HG03571 (cell line): ENCODE data around the gene TMPRSS13.
"Not testable (repeated sequence)": the region's sequence is repeated elsewhere in the genome, so short reads cannot be mapped to it uniquely, and the experiment has no call there.

Experiments used
- ATAC-seq: cut with Tn5 transposase; IDR thresholded peaks from one replicate; pipeline ENCODE4 v1.9.1; 2021; ENCODE audit not compliant: unreplicated experiment

The TMPRSS13 gene

GRCh38 chr11:117931331-117931950, 2.2 kb upstream of the TMPRSS13 start:
- ATAC-seq = no peak

DNA sequence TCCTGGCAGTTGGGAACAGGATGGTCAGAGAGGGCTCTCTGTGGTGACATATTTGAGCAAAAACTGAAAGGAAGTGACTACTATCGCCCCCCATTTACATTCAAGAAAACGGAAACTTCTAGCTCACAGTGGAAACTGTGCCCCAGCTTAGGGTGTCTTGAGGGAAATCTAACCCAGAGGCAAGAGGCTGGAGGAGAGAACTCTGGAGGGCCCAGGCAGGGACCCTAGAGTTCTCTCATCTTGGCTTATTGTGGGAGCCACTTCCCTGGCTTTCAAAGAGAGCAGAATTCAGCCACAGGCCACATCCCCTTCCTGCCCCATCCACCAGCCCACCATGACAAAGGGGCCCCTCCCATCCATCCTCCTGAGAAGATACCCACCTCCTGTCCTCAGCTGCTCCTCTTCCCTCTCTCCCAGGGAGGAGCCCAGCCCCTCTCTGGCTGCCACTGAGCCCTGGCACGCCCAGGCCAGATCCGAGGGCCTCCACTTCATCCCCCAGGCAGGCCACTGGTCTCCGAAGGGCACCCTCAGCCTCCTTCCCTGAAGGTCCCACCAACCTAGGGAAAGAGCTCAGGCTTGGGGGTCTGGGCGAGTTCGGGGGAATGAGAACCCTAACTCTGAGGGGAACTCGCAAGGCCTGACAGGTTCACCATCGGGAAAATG, 1.6 kb upstream of the TMPRSS13 start:
- ATAC-seq = no peak

DNA sequence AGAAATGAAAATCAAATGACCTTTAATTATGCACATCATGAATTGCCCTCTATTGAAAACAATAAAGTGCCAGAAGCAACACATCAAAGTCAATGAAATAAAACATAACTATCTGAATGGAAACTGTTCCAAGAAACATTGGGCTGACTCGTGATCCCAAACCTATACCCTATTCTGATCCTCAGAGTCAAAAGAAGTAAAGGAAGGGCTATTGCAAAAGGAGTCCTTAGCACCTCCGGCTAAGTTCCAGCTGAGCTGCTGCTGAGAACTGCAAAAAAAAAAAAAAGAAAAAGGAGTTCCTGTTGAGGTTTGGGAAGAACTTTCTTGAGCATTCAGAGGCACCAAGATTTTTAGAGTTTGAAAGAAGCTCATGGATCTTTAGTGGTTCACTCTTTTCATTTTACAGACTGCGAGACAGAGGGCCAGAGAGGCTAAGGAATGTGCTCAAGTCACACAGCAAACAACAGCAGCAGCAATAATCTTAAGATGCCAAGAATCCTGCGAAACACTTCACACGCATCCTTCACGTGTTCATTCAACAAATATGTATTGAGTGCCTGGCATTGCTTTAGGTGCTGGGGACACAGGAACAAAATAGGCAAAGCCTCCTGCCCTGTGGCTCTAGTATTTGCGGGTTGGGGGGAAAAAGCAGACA, 841 bp upstream of the TMPRSS13 start:
- no peak for ATAC-seq

DNA sequence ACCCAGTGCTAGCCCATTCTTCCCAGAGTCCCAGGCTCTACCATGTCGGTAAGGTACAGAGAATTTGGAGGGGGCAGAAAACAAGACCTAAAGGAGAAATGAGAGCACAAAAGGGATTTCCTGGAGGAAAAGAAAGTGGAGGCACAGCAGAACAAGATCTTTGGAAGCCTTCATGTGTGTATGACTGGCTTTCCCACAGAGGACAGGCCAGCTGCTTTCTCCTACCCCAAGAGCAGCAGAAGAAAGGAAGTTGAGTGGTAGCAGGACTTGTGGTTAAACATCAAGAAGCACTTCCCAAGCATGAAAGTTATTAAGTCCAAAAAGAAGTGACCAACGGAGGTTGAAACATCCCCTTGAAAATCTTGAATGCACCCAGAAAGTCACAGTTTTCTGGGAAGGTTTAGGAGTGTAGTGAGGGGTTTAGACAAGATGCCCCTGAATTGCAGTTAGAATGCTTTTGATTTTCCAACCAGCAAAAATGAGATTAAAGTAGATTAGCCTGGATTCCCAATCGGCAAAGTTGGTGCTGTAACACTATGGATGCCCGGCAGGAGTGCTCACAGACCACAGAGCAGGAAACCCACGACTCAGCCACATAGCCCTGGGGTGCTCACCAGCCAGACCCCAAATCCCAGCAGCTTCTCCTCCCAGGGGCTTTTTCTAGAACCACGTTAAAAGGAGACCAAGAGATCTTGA, 608 bp downstream of the TMPRSS13 start:
- no peak for ATAC-seq

GRCh38 chr11:117927926-117928325, 1.3 kb downstream of the TMPRSS13 start:
- ATAC-seq = no peak

DNA sequence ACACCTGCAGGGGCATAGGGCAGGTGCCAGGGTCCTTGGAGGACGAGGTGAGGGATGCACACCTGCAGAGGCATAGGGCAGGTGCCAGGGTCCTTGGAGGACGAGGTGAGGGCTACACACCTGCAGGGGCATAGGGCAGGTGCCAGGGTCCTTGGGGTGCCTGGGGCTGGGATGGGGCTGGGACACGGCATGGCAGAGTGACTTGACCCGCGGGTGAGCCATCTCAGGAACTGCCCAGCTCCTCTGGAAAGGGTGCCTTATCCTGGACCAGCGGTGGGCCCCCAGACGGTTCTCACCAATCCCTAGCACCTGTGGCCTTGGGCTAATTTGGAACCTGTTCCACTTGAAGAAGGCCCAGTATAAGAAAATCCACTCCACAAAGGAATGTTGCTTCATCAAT, 3.0 kb downstream of the TMPRSS13 start:
- ATAC-seq = not testable (repeated sequence)

DNA sequence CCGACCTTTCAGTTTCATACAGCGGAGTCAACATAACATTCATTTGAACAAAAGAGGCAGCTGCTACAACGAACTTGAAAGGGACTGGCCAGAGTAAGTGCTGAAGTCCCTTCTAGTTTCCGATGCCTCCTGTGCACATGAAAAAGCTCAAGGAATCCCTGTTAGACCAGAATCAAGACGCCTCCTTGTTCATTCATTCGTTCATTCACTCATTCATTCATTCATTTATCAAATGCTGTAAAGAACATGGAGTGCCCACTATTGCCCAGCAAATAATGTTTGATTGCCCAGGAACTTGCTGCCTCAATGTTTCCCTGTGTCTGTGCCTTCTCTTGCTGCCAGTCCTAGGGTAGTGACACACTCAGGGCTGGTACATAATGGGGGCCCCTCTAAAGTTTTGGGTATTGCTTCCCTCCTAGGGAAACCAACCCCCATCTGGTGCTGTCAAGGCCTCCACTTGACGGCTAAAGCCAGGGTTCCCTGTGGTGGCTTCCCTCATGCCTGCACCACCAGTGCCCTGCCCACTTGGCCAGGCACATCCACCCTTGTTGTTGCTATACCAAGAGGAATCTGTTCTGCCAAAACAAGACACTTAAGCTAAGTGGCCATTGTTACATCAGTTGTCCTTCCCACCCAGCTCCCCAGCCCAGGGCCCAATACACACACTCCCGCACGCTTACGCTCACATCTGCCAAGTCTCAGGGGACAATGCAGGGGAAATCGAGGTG, 3.8 kb downstream of the TMPRSS13 start:
- no peak for ATAC-seq

DNA sequence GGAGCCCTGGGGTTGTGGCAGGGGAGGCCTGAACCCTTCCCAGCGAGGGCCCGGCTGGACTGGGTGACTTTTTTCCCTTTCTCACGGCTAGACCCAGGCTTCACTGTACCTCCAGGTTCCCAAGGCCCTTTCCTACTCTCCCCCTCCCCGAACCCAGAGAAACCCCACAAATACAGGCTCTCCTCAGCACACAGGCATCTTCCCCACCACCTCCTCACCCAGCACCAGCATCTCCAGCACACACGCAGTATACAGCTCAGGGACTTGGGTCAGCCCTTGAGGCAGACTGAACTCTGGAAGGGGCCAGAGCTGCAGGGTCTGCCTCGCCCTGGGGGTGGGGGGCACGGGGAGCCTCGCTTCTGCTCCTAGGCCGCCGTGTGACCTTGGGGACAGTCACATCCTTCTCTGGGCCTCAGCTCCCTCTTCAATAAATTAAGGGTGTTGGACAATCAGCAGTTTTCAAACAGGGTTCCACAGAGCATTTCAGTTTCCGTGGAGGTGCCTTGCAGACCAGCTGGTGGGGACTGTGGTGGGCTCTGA, 4.5 kb downstream of the TMPRSS13 start:
- ATAC-seq = no peak

DNA sequence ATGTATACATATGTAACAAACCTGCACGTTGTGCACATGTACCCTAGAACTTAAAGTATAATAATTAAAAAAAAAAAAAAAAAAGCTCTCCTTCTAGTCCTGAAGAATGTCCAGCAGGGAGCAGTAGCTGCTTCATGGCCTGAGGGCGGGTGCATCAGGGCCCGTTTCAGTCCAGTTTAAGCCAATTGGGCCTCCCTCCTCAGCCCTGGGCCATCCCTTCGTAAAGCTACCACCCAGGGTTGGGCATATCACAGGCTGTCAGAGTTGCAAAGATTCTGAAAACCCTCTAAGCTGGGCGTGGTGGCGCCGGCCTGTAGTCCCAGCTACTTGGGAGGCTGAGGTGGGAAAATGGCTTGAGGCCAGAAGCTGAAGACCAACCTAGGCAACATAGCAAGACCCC, 5.4 kb downstream of the TMPRSS13 start:
- no peak for ATAC-seq

- no peak for ATAC-seq
Observed at GRCh38 chr11:117923275-117923674, 5.9 kb downstream of the TMPRSS13 start.

DNA sequence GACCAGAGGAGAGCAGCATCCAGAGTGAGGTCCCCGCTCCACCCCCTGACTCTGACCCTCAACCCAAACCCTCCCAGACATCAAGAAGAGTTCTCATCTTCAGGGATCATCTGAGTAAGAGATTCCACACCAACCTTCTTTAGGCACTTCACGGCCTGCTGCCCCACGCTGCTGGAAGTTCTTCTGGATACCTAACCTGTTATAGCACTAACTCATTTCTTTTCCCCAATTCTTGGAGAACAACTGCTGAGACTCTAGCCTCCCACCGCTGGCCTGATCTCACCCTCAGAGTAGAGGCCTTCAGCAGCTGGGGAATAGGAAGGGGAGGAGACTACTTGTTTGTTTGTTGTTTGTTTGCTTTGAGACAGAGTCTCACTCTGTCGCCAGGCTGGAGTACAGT, 7.3 kb downstream of the TMPRSS13 start:
- no peak for ATAC-seq

- no peak for ATAC-seq
Observed at GRCh38 chr11:117921456-117921855, 7.7 kb downstream of the TMPRSS13 start.

DNA sequence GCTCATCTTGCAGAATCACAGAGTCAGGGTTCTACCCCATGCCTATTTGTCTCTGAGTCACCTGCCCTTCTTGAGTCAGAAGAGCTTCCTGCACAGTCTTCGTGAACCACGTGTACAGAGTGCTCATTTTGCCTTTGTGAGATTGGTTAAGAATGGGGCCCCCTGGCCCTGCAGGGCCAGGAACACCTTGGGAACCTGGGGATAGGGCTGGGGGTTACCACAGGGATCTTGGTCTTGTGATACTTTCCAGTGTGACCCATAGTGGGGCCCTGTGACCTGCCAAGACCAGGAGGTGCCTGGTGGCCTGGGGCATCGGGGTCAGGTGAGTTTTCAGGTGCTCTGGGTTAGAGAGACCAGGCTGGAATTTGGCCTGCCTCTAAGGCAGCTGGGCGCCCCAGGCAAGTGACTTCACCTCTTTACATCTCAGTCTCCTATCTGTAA, 9.4 kb downstream of the TMPRSS13 start:
- no peak for ATAC-seq

- ATAC-seq = no peak
Observed at GRCh38 chr11:117919341-117919740, 9.9 kb downstream of the TMPRSS13 start.

DNA sequence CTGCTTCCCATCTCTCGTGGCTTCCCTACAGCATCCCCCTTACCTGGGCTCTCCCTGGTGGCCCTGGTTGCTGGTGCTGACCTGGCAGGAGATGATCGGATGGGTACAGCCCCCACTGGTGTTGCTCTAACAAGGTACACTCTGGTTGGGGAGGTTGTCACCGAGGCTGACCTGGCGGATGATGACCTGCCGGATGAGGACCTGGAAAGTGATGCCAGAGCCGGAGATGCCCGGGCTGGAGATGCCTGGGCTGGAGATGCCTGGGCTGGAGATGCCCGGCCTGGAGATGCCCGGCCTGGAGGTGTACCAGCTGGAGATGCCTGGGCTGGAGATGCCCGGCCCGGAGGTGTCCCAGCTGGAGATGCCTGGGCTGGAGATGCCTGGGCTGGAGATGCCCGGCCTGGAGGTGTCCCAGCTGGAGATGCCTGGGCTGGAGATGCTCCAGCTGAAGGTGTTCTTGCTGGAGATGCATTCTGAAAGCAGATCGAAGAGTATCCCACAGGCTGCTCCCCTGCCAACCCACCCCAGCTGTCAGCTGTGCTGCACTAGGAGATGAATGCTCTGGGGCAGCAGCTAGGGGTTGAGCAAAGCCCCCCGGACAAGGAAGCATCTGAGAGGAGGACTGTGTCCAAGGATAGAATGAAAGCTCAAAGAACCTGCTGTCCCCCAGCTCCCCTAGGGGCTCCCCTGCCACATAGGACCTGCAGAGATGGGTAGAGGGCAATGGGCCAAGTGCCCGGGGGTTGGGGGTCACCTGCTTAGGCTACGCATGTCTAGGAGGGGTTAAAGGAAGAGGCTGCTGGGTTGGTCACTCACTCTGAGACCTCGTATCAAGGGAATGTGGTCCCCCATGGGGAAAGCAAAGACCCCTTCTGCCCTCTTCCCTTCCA, 10.6 kb downstream of the TMPRSS13 start:
- ATAC-seq = no peak

DNA sequence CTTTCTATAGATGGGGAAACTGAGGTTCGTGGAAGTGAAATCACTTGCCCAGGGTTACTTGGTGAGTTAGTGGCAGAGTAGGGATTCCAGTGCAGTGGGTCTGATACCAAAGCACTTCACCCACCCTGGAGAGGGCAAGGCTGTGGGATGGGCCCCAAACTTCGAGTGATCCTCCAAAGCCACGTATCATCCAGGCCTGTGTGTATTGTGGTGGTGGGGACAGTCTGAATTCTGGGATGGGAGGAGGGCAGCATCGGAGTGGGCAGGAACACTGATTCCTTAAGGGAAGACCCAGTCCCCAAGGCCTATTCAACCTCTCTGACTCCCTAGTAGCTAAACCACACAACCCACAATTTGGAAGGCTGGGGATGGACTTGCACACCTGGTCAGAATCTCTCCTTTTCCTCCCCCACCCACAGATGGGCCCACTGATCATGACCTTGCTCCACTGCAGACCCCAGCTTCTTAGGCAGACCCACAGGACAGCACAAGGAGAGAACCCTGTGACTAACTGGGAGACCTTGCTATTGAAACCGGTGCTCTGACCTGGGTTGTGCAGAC, 11.5 kb downstream of the TMPRSS13 start:
- ATAC-seq = no peak

GRCh38 chr11:117916956-117917355, 12.2 kb downstream of the TMPRSS13 start:
- ATAC-seq = no peak

DNA sequence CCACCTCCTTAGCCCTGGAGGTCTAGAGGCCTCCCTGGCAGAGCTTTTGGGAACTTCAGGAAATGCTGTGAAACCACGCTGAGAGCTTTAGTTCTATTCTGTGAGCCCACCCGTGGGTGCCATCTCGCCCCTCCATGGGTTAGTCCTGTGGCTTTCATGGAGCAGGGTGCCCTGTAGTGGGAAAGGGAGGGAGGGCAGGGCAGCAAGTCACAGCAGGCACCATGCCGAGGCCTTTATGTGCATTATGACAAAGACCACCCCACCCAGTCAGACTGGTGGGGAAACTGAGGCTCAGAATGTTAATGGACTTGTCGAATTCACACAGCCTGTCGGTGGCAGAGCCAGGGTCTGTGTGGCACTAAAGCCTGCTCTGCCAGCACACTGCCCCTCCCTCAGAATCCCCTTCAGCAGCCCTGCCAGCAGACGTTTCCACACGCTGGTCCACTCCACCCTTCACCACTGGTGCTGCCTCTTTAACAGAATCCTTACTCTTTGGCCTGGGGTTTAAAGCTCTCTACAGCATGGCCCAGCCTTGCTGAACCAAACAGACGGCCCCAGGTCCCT, 13.4 kb downstream of the TMPRSS13 start:
- ATAC-seq = no peak

- no peak for ATAC-seq
Observed at GRCh38 chr11:117914991-117915618, 14.1 kb downstream of the TMPRSS13 start.
